SJSA1 (cell line): ENCODE data around the gene PARP15. TPM values are rescaled to one million over a fixed set of nuclear protein-coding genes. Genes with fewer than 3 reads are reported as not detected.
"Not testable (repeated sequence)": the region's sequence is repeated elsewhere in the genome, so short reads cannot be mapped to it uniquely, and the experiment has no call there.

Experiments
- DNase-seq, 2 experiments: peaks; one replicate each; pipeline ENCODE4 v3.0.0-alpha.2; 2015 to 2020; ENCODE audit warnings: low spot score in 2 of 2, low read depth in 1 of 2
- H3K27ac ChIP-seq: fragments of 250-450 bp; sonication (Bioruptor Pico); 2 replicates; pipeline ENCODE4 v1.5.1; 2020; ENCODE audit warnings: mild to moderate bottlenecking, moderate library complexity
- H3K27me3 ChIP-seq: fragments of 250-450 bp; sonication (Bioruptor Pico); replicated peaks from 2 replicates; pipeline ENCODE4 v1.5.1; 2020; ENCODE audit warnings: mild to moderate bottlenecking, moderate library complexity
- H3K36me3 ChIP-seq: fragments of 250-450 bp; sonication (Bioruptor Pico); 2 replicates; pipeline ENCODE4 v1.5.1; 2020; ENCODE audit warnings: mild to moderate bottlenecking
- H3K4me1 ChIP-seq: fragments of 250-450 bp; sonication (Bioruptor Pico); replicated peaks from 2 replicates; pipeline ENCODE4 v1.6.1; 2021; ENCODE audit warnings: mild to moderate bottlenecking
- H3K4me3 ChIP-seq: fragments of 250-450 bp; sonication (Bioruptor Pico); 2 replicates; pipeline ENCODE4 v1.5.1; 2020; ENCODE audit warnings: mild to moderate bottlenecking
- H3K9me3 ChIP-seq: fragments of 250-450 bp; sonication (Bioruptor Pico); replicated peaks from 2 replicates; pipeline ENCODE4 v1.5.1; 2020; ENCODE audit warnings: mild to moderate bottlenecking
- total RNA-seq: library from RNA; depleted of rRNA; stranded (reverse); fragments of >200 nt; shearing (Covaris generic); gene quantifications from 2 replicates; pipeline ENCODE4 v1.2.3, GENCODE V29; 2014

Gene PARP15
- total RNA-seq, 1 experiment from 2014 or later = not detected

- H3K27ac ChIP-seq = no peak overlapping the region
- H3K9me3 ChIP-seq = no peaks in the 10 kb centered on the region
- H3K36me3 ChIP-seq = peaks cover 20% of the 10 kb centered on the region
- DNase-seq = no peak
- H3K27me3 ChIP-seq = no peaks in the 10 kb centered on the region
- no peak overlapping the region for H3K4me3 ChIP-seq
- H3K4me1 ChIP-seq = peaks cover 3% of the 10 kb centered on the region
Observed at GRCh38 chr3:122558605-122559004, 18.8 kb upstream of the PARP15 start.

- no peak overlapping the region for H3K4me3 ChIP-seq
- H3K4me1 ChIP-seq = peaks cover 10% of the 10 kb centered on the region
- no peaks in the 10 kb centered on the region for H3K9me3 ChIP-seq
- no peak overlapping the region for H3K27ac ChIP-seq
- no peaks in the 10 kb centered on the region for H3K27me3 ChIP-seq
- H3K36me3 ChIP-seq = peaks cover 29% of the 10 kb centered on the region
- no peak for DNase-seq
Observed at GRCh38 chr3:122559906-122560305, 17.5 kb upstream of the PARP15 start.

- DNase-seq = peak in 1 of 2 experiments; percentile 37
Observed at GRCh38 chr3:122560680-122561079, 16.8 kb upstream of the PARP15 start.

GRCh38 chr3:122562923-122563716, 14.3 kb upstream of the PARP15 start:
- Histone ChIP-seq H3K27me3 (no peaks in the 10 kb centered on the region), H3K4me1 (peaks cover 10% of the 10 kb centered on the region), H3K36me3 (peaks cover 37% of the 10 kb centered on the region), H3K4me3 (peak overlapping the region; percentile 92), H3K9me3 (no peaks in the 10 kb centered on the region), H3K27ac (no peak overlapping the region)
- no peak for DNase-seq

More at GRCh38 chr3:122560680-122561079, 16.8 kb upstream of the PARP15 start:
- Histone ChIP-seq H3K27ac (no peak overlapping the region), H3K27me3 (no peaks in the 10 kb centered on the region), H3K9me3 (no peaks in the 10 kb centered on the region), H3K4me3 (no peak overlapping the region), H3K36me3 (peaks cover 28% of the 10 kb centered on the region), H3K4me1 (peaks cover 10% of the 10 kb centered on the region)

- DNase-seq = no peak
- H3K9me3 ChIP-seq = no peaks in the 10 kb centered on the region
- peaks cover 41% of the 10 kb centered on the region for H3K36me3 ChIP-seq
Observed at GRCh38 chr3:122563717-122564025, 13.8 kb upstream of the PARP15 start.

GRCh38 chr3:122564155-122564912, 13.1 kb upstream of the PARP15 start, which contains the start of the genes DTX3L and PARP9:
Gene DTX3L (plus strand): TSS chr3:122564338. CDS start chr3:122564427, 89 bp downstream.
Gene PARP9 (minus strand): TSS chr3:122564300. CDS start chr3:122559620, 4,680 bp downstream.
- Histone ChIP-seq H3K27me3 (no peaks in the 10 kb centered on the region), H3K9me3 (no peaks in the 10 kb centered on the region), H3K4me1 (peaks cover 10% of the 10 kb centered on the region), H3K36me3 (peaks cover 43% of the 10 kb centered on the region), H3K27ac (peak within 1 kb of the TSS; percentile 95), H3K4me3 (peak within 1 kb of the TSS; percentile 92)
- peak; percentile 78 to 81 for DNase-seq

More at GRCh38 chr3:122563717-122564025, 13.8 kb upstream of the PARP15 start:
- H3K4me1 ChIP-seq = peaks cover 10% of the 10 kb centered on the region
- H3K27me3 ChIP-seq = no peaks in the 10 kb centered on the region
- peak overlapping the region; percentile 95 for H3K27ac ChIP-seq
- peak overlapping the region; percentile 92 for H3K4me3 ChIP-seq

- not testable (repeated sequence) for H3K9me3 ChIP-seq, H3K27ac ChIP-seq, DNase-seq, H3K4me3 ChIP-seq, H3K27me3 ChIP-seq
- Histone ChIP-seq H3K4me1 (peaks cover 17% of the 10 kb centered on the region), H3K36me3 (peaks cover 59% of the 10 kb centered on the region)
Observed at GRCh38 chr3:122568131-122568530, 9.3 kb upstream of the PARP15 start.

- Histone ChIP-seq H3K27me3 (no peaks in the 10 kb centered on the region), H3K4me3 (no peak overlapping the region), H3K4me1 (peaks cover 14% of the 10 kb centered on the region), H3K9me3 (no peaks in the 10 kb centered on the region), H3K27ac (no peak overlapping the region), H3K36me3 (peaks cover 59% of the 10 kb centered on the region)
- DNase-seq = no peak
Observed at GRCh38 chr3:122568755-122569154, 8.7 kb upstream of the PARP15 start.

GRCh38 chr3:122572940-122573412, 4.5 kb upstream of the PARP15 start:
- Histone ChIP-seq H3K4me3 (no peak overlapping the region), H3K9me3 (no peaks in the 10 kb centered on the region), H3K4me1 (peaks cover 9% of the 10 kb centered on the region), H3K36me3 (peaks cover 36% of the 10 kb centered on the region), H3K27ac (no peak overlapping the region), H3K27me3 (no peaks in the 10 kb centered on the region)
- peak in 1 of 2 experiments; percentile 23 for DNase-seq

- Histone ChIP-seq H3K4me3 (no peak overlapping the region), H3K4me1 (peaks cover 9% of the 10 kb centered on the region), H3K27ac (no peak overlapping the region), H3K36me3 (peaks cover 6% of the 10 kb centered on the region), H3K9me3 (no peaks in the 10 kb centered on the region), H3K27me3 (0 out of 2 replicates have a peak, but pooled peaks cover 3% of the 10 kb centered on the region)
- no peak for DNase-seq
Observed at GRCh38 chr3:122576174-122576940, 1.1 kb upstream of the PARP15 start.

GRCh38 chr3:122578069-122578740, 755 bp downstream of the PARP15 start:
- DNase-seq = no peak
- H3K36me3 ChIP-seq = peaks cover 3% of the 10 kb centered on the region; the same call in 1 of the 2 replicates
- peaks cover 5% of the 10 kb centered on the region for H3K9me3 ChIP-seq
- H3K27ac ChIP-seq = no peak overlapping the region
- 0 out of 2 replicates have a peak, but pooled peaks cover 3% of the 10 kb centered on the region for H3K27me3 ChIP-seq
- peaks cover 1% of the 10 kb centered on the region for H3K4me1 ChIP-seq
- H3K4me3 ChIP-seq = no peak overlapping the region

GRCh38 chr3:122580470-122580869, 3.0 kb downstream of the PARP15 start:
- no peaks in the 10 kb centered on the region for H3K4me1 ChIP-seq
- peaks cover 5% of the 10 kb centered on the region for H3K9me3 ChIP-seq
- no peak overlapping the region for H3K4me3 ChIP-seq
- 0 out of 2 replicates have a peak, but pooled peaks cover 3% of the 10 kb centered on the region for H3K27me3 ChIP-seq
- no peaks in the 10 kb centered on the region for H3K36me3 ChIP-seq
- no peak for DNase-seq
- no peak overlapping the region for H3K27ac ChIP-seq

GRCh38 chr3:122581622-122582021, 4.2 kb downstream of the PARP15 start:
- Histone ChIP-seq H3K9me3 (peaks cover 5% of the 10 kb centered on the region), H3K36me3 (no peaks in the 10 kb centered on the region), H3K27ac (no peak overlapping the region), H3K4me1 (no peaks in the 10 kb centered on the region), H3K4me3 (no peak overlapping the region), H3K27me3 (0 out of 2 replicates have a peak, but pooled peaks cover 3% of the 10 kb centered on the region)
- DNase-seq = no peak
